HG03354 (cell line): ENCODE results near the gene PPP6R1.
A peak's percentile ranks its signal among the peaks of the same experiment; 100 is the strongest.

Source experiments
- ATAC-seq: cut with Tn5 transposase; IDR thresholded peaks from one replicate; pipeline ENCODE4 v1.9.1; 2021; ENCODE audit warnings: mild to moderate bottlenecking; ENCODE audit not compliant: unreplicated experiment, poor library complexity, severe bottlenecking

PPP6R1 gene

GRCh38 chr19:55258828-55259539 lies at the start of gene PPP6R1:
Gene PPP6R1 (minus strand): TSS chr19:55259017. CDS start chr19:55247103, 11,914 bp downstream.
- ATAC-seq = peak; percentile 73

DNA sequence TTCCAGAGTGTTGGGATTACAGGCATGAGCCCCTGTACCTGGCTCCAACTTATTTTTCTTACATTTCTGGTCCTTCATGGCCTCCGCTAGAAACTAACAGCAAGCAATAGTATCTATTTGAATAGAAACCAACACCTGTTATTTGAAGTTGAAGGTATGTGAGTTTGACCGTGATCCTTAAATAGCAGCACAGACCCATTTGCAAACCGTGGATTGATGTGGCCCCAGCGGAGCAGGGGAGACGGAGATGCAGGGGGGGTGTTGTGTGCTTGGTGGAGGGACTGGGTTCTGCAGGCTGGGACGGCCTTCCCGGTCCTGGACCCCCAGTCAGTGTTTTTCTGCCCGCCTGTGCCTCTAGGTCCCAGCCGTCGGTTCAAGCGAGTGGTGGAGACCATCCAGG lies 49.5 kb upstream of the PPP6R1 start:
- ATAC-seq = no peak

- no peak for ATAC-seq
These were observed 47.9 kb upstream of the PPP6R1 start for GRCh38 chr19:55306712-55307111.

GRCh38 chr19:55305983-55306562 lies 47.3 kb upstream of the PPP6R1 start:
- no peak for ATAC-seq

- ATAC-seq = no peak
These were observed 46.7 kb upstream of the PPP6R1 start for GRCh38 chr19:55305491-55305890.

- ATAC-seq = no peak
These were observed 46.2 kb upstream of the PPP6R1 start for GRCh38 chr19:55304980-55305379.

- ATAC-seq = no peak
These were observed 45.6 kb upstream of the PPP6R1 start for GRCh38 chr19:55304279-55304978.

- no peak for ATAC-seq
These were observed 44.7 kb upstream of the PPP6R1 start for GRCh38 chr19:55303477-55303876.

GRCh38 chr19:55302318-55302703 lies 43.5 kb upstream of the PPP6R1 start:
- no peak for ATAC-seq

DNA sequence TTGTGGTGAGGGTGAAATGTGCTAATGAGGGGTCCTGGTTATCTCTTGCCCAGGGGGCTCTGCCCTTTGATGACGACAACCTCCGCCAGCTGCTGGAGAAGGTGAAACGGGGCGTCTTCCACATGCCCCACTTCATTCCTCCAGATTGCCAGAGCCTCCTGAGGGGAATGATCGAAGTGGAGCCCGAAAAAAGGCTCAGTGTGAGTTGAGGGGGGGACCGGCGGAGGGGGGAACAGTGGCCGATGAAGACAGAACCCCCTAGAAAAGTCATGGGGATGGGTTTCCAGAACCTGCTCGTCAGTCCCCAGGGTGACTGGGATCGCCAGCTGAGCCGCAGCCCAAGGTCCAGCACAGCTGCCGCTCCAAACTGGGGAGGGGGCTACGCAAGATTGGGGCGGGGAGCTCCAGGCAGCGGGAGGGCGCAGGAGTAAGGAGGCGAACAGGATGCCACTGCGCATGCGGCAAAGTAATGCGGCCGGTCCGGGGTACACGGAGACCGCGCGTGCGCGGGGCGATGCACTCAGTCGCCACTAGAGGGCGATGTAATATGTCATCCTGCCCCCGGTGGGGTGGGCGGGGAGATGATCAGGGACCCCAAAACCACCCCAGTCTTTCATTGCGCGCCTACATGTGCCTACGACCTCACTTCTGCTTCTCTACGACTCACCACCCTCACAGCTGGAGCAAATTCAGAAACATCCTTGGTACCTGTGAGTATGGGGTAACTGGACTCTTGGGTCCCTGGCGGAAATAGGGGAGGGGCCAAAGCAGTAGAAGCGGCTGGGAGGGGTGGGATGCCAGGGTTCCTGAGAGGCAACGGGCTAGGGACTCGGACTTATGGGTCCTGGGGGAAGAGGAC lies 42.9 kb upstream of the PPP6R1 start:
- ATAC-seq = peak; percentile 83

DNA sequence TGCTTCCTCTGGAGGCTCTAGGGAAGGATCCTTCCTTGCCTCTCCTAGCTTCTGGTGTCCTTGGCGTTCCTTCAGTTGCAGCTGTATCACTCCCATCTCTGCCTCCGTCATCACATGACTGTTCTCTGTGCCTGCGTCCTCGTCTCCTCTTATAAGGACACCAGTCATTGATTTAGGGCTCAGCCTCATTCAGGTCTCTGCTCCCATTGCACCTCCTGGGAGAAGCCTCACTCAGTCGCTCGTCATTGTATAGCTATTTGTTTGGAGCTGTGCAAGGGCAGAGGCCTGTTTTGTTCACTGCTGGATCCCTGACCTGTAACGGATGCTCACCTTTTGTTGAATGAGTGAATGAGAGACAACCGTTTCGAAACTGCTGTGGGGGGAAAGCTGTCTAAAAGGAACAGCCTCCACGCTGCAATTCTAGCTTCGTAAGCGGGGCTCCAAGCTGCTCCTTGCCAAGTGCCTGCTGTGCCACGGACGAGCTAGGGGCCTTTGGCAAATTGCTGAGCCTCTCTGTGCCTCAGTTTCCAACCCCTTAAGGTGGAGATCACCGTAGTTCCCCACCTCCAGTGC lies 42.2 kb upstream of the PPP6R1 start:
- no peak for ATAC-seq

GRCh38 chr19:55299991-55300390 lies 41.2 kb upstream of the PPP6R1 start:
- ATAC-seq = no peak

GRCh38 chr19:55297267-55297666 lies 38.5 kb upstream of the PPP6R1 start:
- no peak for ATAC-seq

- no peak for ATAC-seq
These were observed 30.4 kb upstream of the PPP6R1 start for GRCh38 chr19:55289117-55289796.

GRCh38 chr19:55287361-55288079 lies 28.7 kb upstream of the PPP6R1 start:
- ATAC-seq = no peak

GRCh38 chr19:55285229-55285890 lies 26.5 kb upstream of the PPP6R1 start:
- ATAC-seq = no peak

DNA sequence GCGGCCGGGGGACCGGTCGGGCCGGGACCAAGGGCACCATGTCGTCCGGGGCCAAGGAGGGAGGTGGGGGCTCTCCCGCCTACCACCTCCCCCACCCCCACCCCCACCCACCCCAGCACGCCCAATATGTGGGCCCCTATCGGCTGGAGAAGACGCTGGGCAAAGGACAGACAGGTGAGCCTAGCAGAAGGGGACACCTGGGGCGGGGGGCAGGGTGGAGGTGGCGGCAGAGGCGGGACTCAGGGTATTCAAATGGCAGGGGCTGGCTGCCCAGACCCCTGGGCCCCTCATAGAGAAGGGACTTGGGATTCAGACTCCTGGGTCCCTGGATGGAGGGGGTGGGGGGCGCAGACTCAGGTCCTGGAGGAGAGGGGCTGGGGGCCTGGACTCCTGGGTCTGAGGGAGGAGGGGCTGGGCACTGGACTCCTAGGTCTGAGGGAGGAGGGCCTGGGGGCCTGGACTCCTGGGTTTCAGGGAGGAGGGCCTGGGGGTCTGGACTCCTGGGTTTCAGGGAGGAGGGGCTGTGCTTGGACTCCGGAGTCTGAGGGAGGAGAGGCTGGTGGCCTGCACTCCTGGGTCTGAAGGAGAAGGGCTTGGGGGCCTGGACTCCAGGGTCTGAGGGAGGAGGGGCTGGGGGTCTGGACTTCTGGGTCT lies 25.7 kb upstream of the PPP6R1 start:
- ATAC-seq = no peak
